ENCODE measurements around the gene VSIG10L. TPM values are rescaled to one million over a fixed set of nuclear protein-coding genes. Genes with fewer than 3 reads are reported as not detected.

VSIG10L gene
- total RNA-seq, 4 donors from 2014 or later: 0.60 to 2.2 (median 1.8) TPM

GRCh38 chr19:51375504-51376221, 33.7 kb upstream of the VSIG10L start:
- 69 to 80% methylated on average over 3 to 11 of the region's 11 CpGs for WGBS, 2 donors (ENCODE audit: low coverage in 1 of 2)
- Histone ChIP-seq H3K36me3 (no peaks in the 10 kb centered on the region), H3K9me3 (no peaks in the 10 kb centered on the region), H3K4me1 (no peaks in the 10 kb centered on the region), H3K27ac (no peak overlapping the region), H3K27me3 (no peaks in the 10 kb centered on the region), H3K4me3 (no peak overlapping the region)
- no peak for DNase-seq
- in situ Hi-C loops (cut with MboI; ENCODE audit: low pct_ligation_motif_present in 1 of 4, low pct_unique_long_range_greater_than_20kb in 1 of 4, low sequenced_read_pairs in 3 of 4) (no loop called here), intact Hi-C loops (cut with DNase I; ENCODE audit: low total_unique reads) (loop anchor here (10.0 kb wide), 1 partner anchor 319 kb away; the partner anchor contains the start of gene SPACA6)
- TF ChIP-seq POLR2AphosphoS5 (IDR thresholded peaks at IDR 0.05) (no peak), POLR2A (IDR thresholded peaks at IDR 0.05) (no peak), EP300 (IDR thresholded peaks at IDR 0.05; ENCODE audit: low read depth) (no peak)
- TF ChIP-seq, protein P1, sequence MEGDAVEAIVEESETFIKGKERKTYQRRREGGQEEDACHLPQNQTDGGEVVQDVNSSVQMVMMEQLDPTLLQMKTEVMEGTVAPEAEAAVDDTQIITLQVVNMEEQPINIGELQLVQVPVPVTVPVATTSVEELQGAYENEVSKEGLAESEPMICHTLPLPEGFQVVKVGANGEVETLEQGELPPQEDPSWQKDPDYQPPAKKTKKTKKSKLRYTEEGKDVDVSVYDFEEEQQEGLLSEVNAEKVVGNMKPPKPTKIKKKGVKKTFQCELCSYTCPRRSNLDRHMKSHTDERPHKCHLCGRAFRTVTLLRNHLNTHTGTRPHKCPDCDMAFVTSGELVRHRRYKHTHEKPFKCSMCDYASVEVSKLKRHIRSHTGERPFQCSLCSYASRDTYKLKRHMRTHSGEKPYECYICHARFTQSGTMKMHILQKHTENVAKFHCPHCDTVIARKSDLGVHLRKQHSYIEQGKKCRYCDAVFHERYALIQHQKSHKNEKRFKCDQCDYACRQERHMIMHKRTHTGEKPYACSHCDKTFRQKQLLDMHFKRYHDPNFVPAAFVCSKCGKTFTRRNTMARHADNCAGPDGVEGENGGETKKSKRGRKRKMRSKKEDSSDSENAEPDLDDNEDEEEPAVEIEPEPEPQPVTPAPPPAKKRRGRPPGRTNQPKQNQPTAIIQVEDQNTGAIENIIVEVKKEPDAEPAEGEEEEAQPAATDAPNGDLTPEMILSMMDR (IDR thresholded peaks at IDR 0.05): no peak

- WGBS, 2 donors (ENCODE audit: low coverage in 1 of 2): 44% methylated on average over 9 of the region's 9 CpGs; no CpG with 5 or more reads in 1 of the 2 donors
- Histone ChIP-seq H3K36me3 (no peaks in the 10 kb centered on the region), H3K4me3 (no peak within 1 kb of the TSS), H3K9me3 (no peaks in the 10 kb centered on the region), H3K4me1 (peaks cover 0 to 6% (median 3%) of the 10 kb centered on the region in 4 donors), H3K27me3 (no peaks in the 10 kb centered on the region), H3K27ac (peak within 1 kb of the TSS; percentile 2 to 42 (median 18))
- DNase-seq: no peak
- in situ Hi-C loops (cut with MboI; ENCODE audit: low pct_ligation_motif_present in 1 of 4, low pct_unique_long_range_greater_than_20kb in 1 of 4, low sequenced_read_pairs in 3 of 4): no loop called here
- TF ChIP-seq, protein P1 (IDR thresholded peaks at IDR 0.05): no peak
- no peak for TF ChIP-seq POLR2AphosphoS5 (IDR thresholded peaks at IDR 0.05)
- TF ChIP-seq POLR2A (IDR thresholded peaks at IDR 0.05): no peak
- TF ChIP-seq EP300 (IDR thresholded peaks at IDR 0.05; ENCODE audit: low read depth): no peak
- intact Hi-C loops (cut with DNase I; ENCODE audit: low total_unique reads): loop anchor here (10.0 kb wide), 1 partner anchor 322 kb away; the partner anchor contains the start of gene SPACA6
Observed at GRCh38 chr19:51372649-51373504, 30.9 kb upstream of the VSIG10L start, which contains the start of gene NKG7. TSS of gene NKG7 (minus strand) at chr19:51372654. CDS start at chr19:51372535, 119 bp downstream.

- H3K4me3 ChIP-seq: no peak overlapping the region
Observed at GRCh38 chr19:51372021-51372648, 30.2 kb upstream of the VSIG10L start.

More at GRCh38 chr19:51372021-51372648, 30.2 kb upstream of the VSIG10L start:
- Histone ChIP-seq H3K27me3 (no peaks in the 10 kb centered on the region), H3K9me3 (no peaks in the 10 kb centered on the region), H3K4me1 (peaks cover 0 to 8% (median 3%) of the 10 kb centered on the region in 4 donors), H3K36me3 (no peaks in the 10 kb centered on the region), H3K27ac (peak overlapping the region; percentile 2 to 42 (median 18))
- intact Hi-C loops (cut with DNase I; ENCODE audit: low total_unique reads) (loop anchor here (10.0 kb wide), 1 partner anchor 323 kb away; the partner anchor contains the start of gene SPACA6), in situ Hi-C loops (cut with MboI; ENCODE audit: low pct_ligation_motif_present in 1 of 4, low pct_unique_long_range_greater_than_20kb in 1 of 4, low sequenced_read_pairs in 3 of 4) (no loop called here)
- TF ChIP-seq, protein P1 (IDR thresholded peaks at IDR 0.05): no peak
- TF ChIP-seq POLR2A (IDR thresholded peaks at IDR 0.05): no peak
- TF ChIP-seq EP300 (IDR thresholded peaks at IDR 0.05; ENCODE audit: low read depth): no peak
- DNase-seq: no peak
- WGBS, 2 donors (ENCODE audit: low coverage in 1 of 2): 78 to 83% methylated on average over 5 to 18 of the region's 18 CpGs

All from transverse colon (tissue), 4 donors.